Astrocyte of the cerebellum (primary cell): ENCODE results near the gene ANKRD52.

Experiments used
- DNase-seq: peaks from one replicate; pipeline ENCODE4 v3.0.0-alpha.2; 2011; ENCODE audit warnings: low read depth
- H3K4me3 ChIP-seq: 2 replicates; pipeline ENCODE4 v1.5.1; 2011; ENCODE audit warnings: mild to moderate bottlenecking, low read depth, low read length, moderate library complexity
- in situ Hi-C: cut with HindIII; loops from 2 replicates; pipeline ENCODE4 v1.10.0; 2017; ENCODE audit warnings: low sequenced_read_pairs
- TF ChIP-seq, protein P1 (sequence below): IDR thresholded peaks from 2 replicates; pipeline ENCODE4 v1.5.1; 2012; ENCODE audit warnings: low read length, low read depth, moderate library complexity, mild to moderate bottlenecking; ENCODE audit errors: missing control alignments

ANKRD52 gene

DNA sequence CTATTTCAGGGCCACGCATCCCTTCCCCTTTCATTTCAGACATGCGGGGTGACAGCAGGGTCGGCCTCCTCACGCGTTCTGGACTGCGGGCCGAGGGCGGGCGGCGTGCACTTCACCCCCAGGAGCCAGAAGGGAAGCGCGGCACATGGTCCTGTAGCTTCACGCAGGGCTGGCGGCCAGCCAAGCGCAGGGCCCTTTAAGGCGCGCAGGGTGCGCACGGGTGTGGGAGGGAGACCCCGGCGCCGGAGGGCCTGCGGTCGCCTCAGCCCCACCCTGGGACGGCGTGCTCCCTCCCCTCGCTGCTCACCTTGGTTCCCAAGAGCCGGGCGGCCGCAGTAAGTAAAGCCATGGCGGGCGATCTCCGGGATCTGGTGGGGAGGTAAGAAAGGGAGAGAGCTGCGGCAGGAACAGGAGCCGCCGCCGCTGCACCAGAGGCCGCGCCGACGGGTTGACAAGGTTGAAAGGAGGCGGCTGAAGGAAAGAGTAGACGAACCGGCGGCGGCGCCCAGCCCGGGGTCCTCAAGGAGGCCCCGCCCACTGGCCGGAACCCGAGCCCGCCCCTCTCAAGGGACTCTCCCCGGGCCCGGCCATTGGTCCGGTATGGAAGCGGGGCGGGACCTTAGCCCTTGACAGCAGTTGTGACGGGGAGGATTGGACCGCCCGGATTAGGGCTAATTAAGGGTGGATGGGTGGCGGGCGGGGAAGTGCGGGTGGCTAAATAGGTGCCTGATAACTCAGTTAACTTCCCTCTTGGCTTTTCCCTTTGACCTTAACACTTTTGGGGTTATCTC lies 41.9 kb upstream of the ANKRD52 start, which contains the start of gene CS:
Gene CS (minus strand): TSS at position 478 of the 791 bp plus-strand sequence. CDS start 129 bp downstream, at position 349.
- in situ Hi-C loops: no loop called here
- TF ChIP-seq, protein P1, sequence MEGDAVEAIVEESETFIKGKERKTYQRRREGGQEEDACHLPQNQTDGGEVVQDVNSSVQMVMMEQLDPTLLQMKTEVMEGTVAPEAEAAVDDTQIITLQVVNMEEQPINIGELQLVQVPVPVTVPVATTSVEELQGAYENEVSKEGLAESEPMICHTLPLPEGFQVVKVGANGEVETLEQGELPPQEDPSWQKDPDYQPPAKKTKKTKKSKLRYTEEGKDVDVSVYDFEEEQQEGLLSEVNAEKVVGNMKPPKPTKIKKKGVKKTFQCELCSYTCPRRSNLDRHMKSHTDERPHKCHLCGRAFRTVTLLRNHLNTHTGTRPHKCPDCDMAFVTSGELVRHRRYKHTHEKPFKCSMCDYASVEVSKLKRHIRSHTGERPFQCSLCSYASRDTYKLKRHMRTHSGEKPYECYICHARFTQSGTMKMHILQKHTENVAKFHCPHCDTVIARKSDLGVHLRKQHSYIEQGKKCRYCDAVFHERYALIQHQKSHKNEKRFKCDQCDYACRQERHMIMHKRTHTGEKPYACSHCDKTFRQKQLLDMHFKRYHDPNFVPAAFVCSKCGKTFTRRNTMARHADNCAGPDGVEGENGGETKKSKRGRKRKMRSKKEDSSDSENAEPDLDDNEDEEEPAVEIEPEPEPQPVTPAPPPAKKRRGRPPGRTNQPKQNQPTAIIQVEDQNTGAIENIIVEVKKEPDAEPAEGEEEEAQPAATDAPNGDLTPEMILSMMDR: no peak
- H3K4me3 ChIP-seq: peak within 1 kb of the TSS; percentile 94
- DNase-seq: peak; percentile 93

DNA sequence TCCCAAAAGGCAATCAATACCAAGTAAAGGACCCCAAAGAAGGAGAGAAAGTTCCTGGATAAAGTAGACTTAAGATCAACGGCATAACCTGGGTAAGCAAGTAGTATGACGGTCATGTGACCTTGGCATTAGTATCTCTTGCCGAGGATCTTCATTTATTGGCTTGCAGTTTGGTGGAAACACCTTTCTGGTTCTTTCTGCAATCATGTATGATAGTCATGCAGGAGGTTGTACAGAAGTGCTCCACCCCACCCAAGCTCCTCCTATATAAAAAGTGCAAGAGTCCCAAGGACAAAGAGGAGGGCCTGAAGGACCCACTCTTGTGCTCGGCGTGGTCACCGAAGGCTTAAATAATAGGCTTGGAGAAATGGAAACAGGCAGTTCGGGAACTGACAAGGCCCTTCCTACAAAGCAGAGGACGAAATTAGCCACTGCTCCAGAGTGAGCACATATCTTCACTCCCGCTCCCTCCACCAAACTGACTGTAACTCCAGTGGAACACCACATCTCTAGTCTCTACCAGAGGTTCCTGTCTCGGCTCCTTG lies 41.2 kb upstream of the ANKRD52 start:
- in situ Hi-C loops: no loop called here
- DNase-seq: no peak
- peak overlapping the region; percentile 94 for H3K4me3 ChIP-seq
- TF ChIP-seq, protein P1: no peak

DNA sequence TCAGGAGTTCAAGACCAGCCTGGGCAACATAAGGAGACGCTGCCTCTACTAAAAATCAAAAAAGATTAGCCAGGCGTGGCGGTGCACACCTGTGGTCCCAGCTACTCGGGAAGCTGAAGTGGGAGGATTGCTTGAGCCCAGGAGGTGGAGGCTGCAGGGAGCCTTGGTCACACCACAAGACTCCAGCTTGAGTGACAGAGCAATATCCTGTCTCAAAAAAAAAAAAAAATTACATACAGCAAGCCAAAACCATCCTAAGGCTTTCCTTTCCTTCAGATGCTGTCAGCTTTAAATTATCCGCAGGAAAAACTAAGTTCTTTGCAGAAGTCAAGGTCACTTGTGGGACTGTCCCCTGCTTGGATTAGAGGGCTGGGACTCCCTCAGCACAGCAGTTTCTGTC lies 40.6 kb upstream of the ANKRD52 start:
- TF ChIP-seq, protein P1: no peak
- H3K4me3 ChIP-seq: peak overlapping the region; percentile 94
- DNase-seq: no peak
- in situ Hi-C loops: no loop called here

DNA sequence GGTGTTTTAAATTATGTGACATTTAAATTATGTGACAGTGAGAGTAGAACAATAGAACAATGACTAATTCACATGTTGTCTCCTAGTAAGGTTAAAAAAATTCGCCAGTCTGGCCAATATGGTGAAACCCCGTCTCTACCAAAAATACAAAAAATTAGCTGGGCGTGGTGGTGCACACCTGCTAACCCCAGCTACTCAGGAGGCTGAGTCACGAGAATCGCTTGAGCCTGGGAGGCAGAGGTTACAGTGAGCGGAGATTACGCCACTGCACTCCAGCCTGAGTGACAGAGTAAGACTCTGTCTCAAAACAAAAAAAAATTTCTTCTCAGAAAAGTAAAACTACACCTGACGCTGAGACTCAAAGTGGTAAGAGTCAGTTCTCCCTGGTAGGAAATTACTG lies 39.2 kb upstream of the ANKRD52 start:
- no peak overlapping the region for H3K4me3 ChIP-seq
- TF ChIP-seq, protein P1: no peak
- in situ Hi-C loops: no loop called here
- no peak for DNase-seq

DNA sequence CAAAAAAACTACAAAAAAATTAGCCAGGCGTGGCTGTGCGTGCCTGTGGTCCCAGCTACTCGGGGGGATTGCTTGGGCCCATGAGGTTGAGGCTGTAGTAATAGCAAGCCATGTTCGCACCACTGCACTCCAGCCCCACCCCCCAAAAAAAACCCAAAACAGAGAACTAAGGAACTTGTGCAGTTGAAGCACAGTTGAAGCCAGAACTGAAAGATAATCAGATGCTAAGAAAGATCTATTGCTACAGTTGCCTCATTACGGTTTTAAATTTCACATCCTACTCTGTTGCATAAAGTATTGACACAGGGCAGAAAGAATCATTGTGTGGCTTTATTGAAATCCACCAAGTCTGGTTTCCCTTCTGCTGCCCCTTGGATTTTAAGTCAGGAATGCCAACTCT lies 38.1 kb upstream of the ANKRD52 start:
- no peak for DNase-seq
- in situ Hi-C loops: no loop called here
- no peak overlapping the region for H3K4me3 ChIP-seq
- TF ChIP-seq, protein P1: no peak

DNA sequence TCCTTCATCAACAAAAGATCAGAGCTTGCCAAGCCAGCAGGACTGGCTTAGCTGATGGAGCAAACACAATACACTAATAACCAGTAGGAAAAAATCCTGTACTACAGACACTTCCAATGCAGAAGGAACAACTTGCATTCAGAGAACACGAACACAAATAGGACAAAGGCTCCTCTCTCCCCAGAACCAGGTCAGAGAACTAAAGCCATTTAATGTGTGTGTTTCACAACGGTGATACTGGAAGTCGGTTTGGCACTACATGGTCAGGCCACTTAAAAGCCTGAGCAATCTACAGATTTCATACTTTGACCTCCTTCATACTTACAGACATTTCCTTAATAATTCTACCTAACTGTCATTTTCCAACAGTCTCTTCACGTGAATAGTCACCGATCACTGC lies 35.6 kb upstream of the ANKRD52 start:
- no peak overlapping the region for H3K4me3 ChIP-seq
- TF ChIP-seq, protein P1: no peak
- in situ Hi-C loops: no loop called here
- DNase-seq: no peak
